Uterus (tissue), 2 donors: Measurements from ENCODE around the gene DNAJB2.

ENCODE experiments used
- CTCF ChIP-seq, 4 experiments: fragments of 200-600 bp in 2 of 4; fragments of 450-650 bp in 2 of 4; sonication (generic) in 2 of 4; IDR thresholded peaks; one replicate each; pipeline ENCODE4 v1.5.1; 2016 to 2019; ENCODE audit warnings: antibody characterized with exemption in 4 of 4, mild to moderate bottlenecking in 2 of 4, moderate library complexity in 1 of 4
- POLR2A ChIP-seq, 2 donors: fragments of 450-650 bp; IDR thresholded peaks; one replicate each; pipeline ENCODE4 v1.6.1; 2016; ENCODE audit warnings: antibody characterized with exemption in 2 of 2, mild to moderate bottlenecking in 1 of 2, moderate library complexity in 1 of 2

- TF ChIP-seq CTCF (IDR thresholded peaks at IDR 0.05) (no peak), POLR2A (IDR thresholded peaks at IDR 0.05) (no peak)
Observed at GRCh38 chr2:219290381-219291171, 11.4 kb downstream of the DNAJB2 start.
